Fibroblast of lung (primary cell): Measurements from ENCODE around the gene ACADL. TPM values are rescaled to one million over a fixed set of nuclear protein-coding genes. Genes with fewer than 3 reads are reported as not detected.

Experiments used
- DNase-seq, 2 donors: peaks; one replicate each; pipeline versions ENCODE4 v3.0.0 to v3.0.0-alpha.2; 2010; ENCODE audit warnings: low read depth in 2 of 2
- H2AFZ ChIP-seq: 2 replicates; pipeline ENCODE4 v1.5.1; 2012; ENCODE audit warnings: low read length, control low read depth, inconsistent platforms
- H3K27ac ChIP-seq: 2 replicates; pipeline ENCODE4 v1.5.1; 2011; ENCODE audit warnings: low read length, control low read depth; ENCODE audit not compliant: insufficient read depth
- H3K27me3 ChIP-seq: 2 replicates; pipeline ENCODE4 v1.5.1; 2011; ENCODE audit warnings: mild to moderate bottlenecking, low read length; ENCODE audit not compliant: control insufficient read depth, insufficient read depth
- H3K36me3 ChIP-seq: 2 replicates; pipeline ENCODE4 v1.5.1; 2011; ENCODE audit warnings: low read length; ENCODE audit not compliant: control insufficient read depth, insufficient read depth
- H3K4me1 ChIP-seq: 2 replicates; pipeline ENCODE4 v1.5.1; 2011; ENCODE audit warnings: low read length; ENCODE audit not compliant: control insufficient read depth, insufficient read depth; ENCODE audit errors: extremely low read depth
- H3K4me2 ChIP-seq: 2 replicates; pipeline ENCODE4 v1.5.1; 2011; ENCODE audit warnings: low read length, control low read depth; ENCODE audit not compliant: insufficient read depth; ENCODE audit errors: extremely low read depth
- H3K4me3 ChIP-seq, 4 experiments: fragments of 200-600 bp in 1 of 4; sonication (generic) in 1 of 4; replicated peaks in 1 of 4; 2 replicates each; pipeline ENCODE4 v1.5.1; 2011 to 2016; ENCODE audit warnings: low read length in 4 of 4, low read depth in 3 of 4, mild to moderate bottlenecking in 3 of 4, control low read depth in 2 of 4, inconsistent platforms in 1 of 4, mixed read lengths in 1 of 4; ENCODE audit not compliant: insufficient read depth in 1 of 4; ENCODE audit errors: control extremely low read depth in 1 of 4
- H3K79me2 ChIP-seq: 2 replicates; pipeline ENCODE4 v1.5.1; 2012; ENCODE audit warnings: mild to moderate bottlenecking, low read length, inconsistent platforms; ENCODE audit not compliant: control insufficient read depth, insufficient read depth
- H3K9ac ChIP-seq: 2 replicates; pipeline ENCODE4 v1.5.1; 2011; ENCODE audit warnings: mild to moderate bottlenecking, low read length, control low read depth; ENCODE audit not compliant: insufficient read depth
- H3K9me3 ChIP-seq: 2 replicates; pipeline ENCODE4 v1.5.1; 2012; ENCODE audit warnings: low read depth, low read length; ENCODE audit not compliant: control insufficient read depth, insufficient read depth
- H4K20me1 ChIP-seq: 2 replicates; pipeline ENCODE4 v1.5.1; 2011; ENCODE audit warnings: low read length; ENCODE audit not compliant: control insufficient read depth, insufficient read depth; ENCODE audit errors: extremely low read depth
- EZH2 ChIP-seq: IDR thresholded peaks from 2 replicates; pipeline ENCODE4 v1.5.1; 2012; ENCODE audit warnings: low read length, control low read depth, mild to moderate bottlenecking; ENCODE audit errors: missing control alignments
- polyA plus RNA-seq, 2 donors: library from polyadenylated mRNA; depleted of rRNA in 1 of 2; stranded (reverse) in 1 of 2; unstranded in 1 of 2; fragments of >200 nt; gene quantifications; 2 replicates each; pipeline ENCODE4 v1.2.1, GENCODE V29; 2011 to 2012; ENCODE audit warnings: missing spikeins in 1 of 2
- total RNA-seq: library from RNA; depleted of rRNA; stranded (reverse); fragments of >200 nt; gene quantifications from 2 replicates; pipeline ENCODE4 v1.2.1, GENCODE V29; 2014
- TF ChIP-seq, protein P1 (sequence below), 2 donors: IDR thresholded peaks in 1 of 2; conservative IDR thresholded peaks in 1 of 2; 1 replicate in 1 of 2; 2 replicates in 1 of 2; pipeline ENCODE4 v1.5.1; 2011 to 2012; ENCODE audit warnings: low read length in 2 of 2, control low read depth in 1 of 2, inconsistent platforms in 1 of 2, low read depth in 1 of 2, mild to moderate bottlenecking in 1 of 2

ACADL gene
- total and polyA plus RNA-seq, 2 donors (not counting 1 experiment from before 2014, with no cell fraction given): 0.03 to 0.50 TPM

- no peaks in the 10 kb centered on the region for H3K36me3 ChIP-seq
- no peak overlapping the region for H3K4me3 ChIP-seq
- no peaks in the 10 kb centered on the region for H3K9me3 ChIP-seq
- no peaks in the 10 kb centered on the region for H3K4me1 ChIP-seq
- H2AFZ ChIP-seq: no peak overlapping the region
- no peaks in the 10 kb centered on the region for H3K79me2 ChIP-seq
- no peaks in the 10 kb centered on the region for H3K27me3 ChIP-seq
- H4K20me1 ChIP-seq: no peaks in the 10 kb centered on the region
- TF ChIP-seq, protein P1, sequence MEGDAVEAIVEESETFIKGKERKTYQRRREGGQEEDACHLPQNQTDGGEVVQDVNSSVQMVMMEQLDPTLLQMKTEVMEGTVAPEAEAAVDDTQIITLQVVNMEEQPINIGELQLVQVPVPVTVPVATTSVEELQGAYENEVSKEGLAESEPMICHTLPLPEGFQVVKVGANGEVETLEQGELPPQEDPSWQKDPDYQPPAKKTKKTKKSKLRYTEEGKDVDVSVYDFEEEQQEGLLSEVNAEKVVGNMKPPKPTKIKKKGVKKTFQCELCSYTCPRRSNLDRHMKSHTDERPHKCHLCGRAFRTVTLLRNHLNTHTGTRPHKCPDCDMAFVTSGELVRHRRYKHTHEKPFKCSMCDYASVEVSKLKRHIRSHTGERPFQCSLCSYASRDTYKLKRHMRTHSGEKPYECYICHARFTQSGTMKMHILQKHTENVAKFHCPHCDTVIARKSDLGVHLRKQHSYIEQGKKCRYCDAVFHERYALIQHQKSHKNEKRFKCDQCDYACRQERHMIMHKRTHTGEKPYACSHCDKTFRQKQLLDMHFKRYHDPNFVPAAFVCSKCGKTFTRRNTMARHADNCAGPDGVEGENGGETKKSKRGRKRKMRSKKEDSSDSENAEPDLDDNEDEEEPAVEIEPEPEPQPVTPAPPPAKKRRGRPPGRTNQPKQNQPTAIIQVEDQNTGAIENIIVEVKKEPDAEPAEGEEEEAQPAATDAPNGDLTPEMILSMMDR (conservative IDR thresholded peaks at IDR 0.05 in 1 of 2, IDR thresholded peaks at IDR 0.05 in 1 of 2; ENCODE audit: low read depth in 1 of 2, low read length in 2 of 2): no peak
- no peak for TF ChIP-seq EZH2
- no peak overlapping the region for H3K9ac ChIP-seq
- no peak overlapping the region for H3K27ac ChIP-seq
- no peak overlapping the region for H3K4me2 ChIP-seq
- no peak for DNase-seq
These were observed 38.6 kb upstream of the ACADL start for GRCh38 chr2:210263841-210264240.

DNA sequence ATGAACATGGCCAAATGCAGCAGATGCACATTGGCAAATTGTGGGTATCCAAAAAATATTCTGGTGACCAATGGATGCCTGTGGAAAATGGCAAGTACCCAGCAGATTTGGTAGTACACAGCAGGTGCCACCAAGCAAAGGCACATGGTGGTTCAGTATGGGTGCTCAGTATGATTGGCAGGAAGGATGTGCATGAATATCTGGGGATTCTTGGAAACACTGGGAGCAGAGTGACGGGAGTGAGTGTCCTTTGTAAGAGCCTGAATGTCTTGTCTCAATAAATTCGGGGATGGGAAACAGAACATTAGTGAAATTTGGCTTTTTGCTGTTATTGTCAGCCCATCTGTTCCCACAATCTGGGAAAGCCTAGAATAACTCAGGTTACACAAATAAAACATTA lies 36.8 kb upstream of the ACADL start:
- Histone ChIP-seq H2AFZ (no peak overlapping the region), H3K36me3 (no peaks in the 10 kb centered on the region), H3K79me2 (no peaks in the 10 kb centered on the region), H3K4me3 (no peak overlapping the region), H4K20me1 (no peaks in the 10 kb centered on the region), H3K4me1 (no peaks in the 10 kb centered on the region), H3K9me3 (no peaks in the 10 kb centered on the region), H3K4me2 (no peak overlapping the region), H3K27ac (no peak overlapping the region), H3K27me3 (no peaks in the 10 kb centered on the region), H3K9ac (no peak overlapping the region)
- DNase-seq: no peak
- TF ChIP-seq EZH2: no peak
- TF ChIP-seq, protein P1 (conservative IDR thresholded peaks at IDR 0.05 in 1 of 2, IDR thresholded peaks at IDR 0.05 in 1 of 2; ENCODE audit: low read depth in 1 of 2, low read length in 2 of 2): no peak

- Histone ChIP-seq H3K4me3 (no peak overlapping the region), H3K27me3 (no peaks in the 10 kb centered on the region), H3K27ac (no peak overlapping the region), H3K79me2 (no peaks in the 10 kb centered on the region), H3K9ac (no peak overlapping the region), H3K4me1 (no peaks in the 10 kb centered on the region), H4K20me1 (no peaks in the 10 kb centered on the region), H3K36me3 (no peaks in the 10 kb centered on the region), H3K9me3 (no peaks in the 10 kb centered on the region), H3K4me2 (no peak overlapping the region), H2AFZ (no peak overlapping the region)
- DNase-seq: no peak
- no peak for TF ChIP-seq EZH2
- TF ChIP-seq, protein P1 (conservative IDR thresholded peaks at IDR 0.05 in 1 of 2, IDR thresholded peaks at IDR 0.05 in 1 of 2; ENCODE audit: low read depth in 1 of 2, low read length in 2 of 2): no peak
These were observed 34.4 kb upstream of the ACADL start for GRCh38 chr2:210259687-210260086.
